Measurements from ENCODE around the gene TUBB4A.

TUBB4A gene

GRCh38 chr19:6531163-6531955 is 29.2 kb upstream of the TUBB4A start:
- TF ChIP-seq, protein P1, sequence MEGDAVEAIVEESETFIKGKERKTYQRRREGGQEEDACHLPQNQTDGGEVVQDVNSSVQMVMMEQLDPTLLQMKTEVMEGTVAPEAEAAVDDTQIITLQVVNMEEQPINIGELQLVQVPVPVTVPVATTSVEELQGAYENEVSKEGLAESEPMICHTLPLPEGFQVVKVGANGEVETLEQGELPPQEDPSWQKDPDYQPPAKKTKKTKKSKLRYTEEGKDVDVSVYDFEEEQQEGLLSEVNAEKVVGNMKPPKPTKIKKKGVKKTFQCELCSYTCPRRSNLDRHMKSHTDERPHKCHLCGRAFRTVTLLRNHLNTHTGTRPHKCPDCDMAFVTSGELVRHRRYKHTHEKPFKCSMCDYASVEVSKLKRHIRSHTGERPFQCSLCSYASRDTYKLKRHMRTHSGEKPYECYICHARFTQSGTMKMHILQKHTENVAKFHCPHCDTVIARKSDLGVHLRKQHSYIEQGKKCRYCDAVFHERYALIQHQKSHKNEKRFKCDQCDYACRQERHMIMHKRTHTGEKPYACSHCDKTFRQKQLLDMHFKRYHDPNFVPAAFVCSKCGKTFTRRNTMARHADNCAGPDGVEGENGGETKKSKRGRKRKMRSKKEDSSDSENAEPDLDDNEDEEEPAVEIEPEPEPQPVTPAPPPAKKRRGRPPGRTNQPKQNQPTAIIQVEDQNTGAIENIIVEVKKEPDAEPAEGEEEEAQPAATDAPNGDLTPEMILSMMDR (IDR thresholded peaks at IDR 0.05; ENCODE audit: insufficient read depth, low read depth, low read length, missing control alignments), result no peak
- DNase-seq (ENCODE audit: low read depth), result peak; percentile 29

GRCh38 chr19:6530386-6531162 is 28.5 kb upstream of the TUBB4A start, which contains the start of gene TNFSF9:
Gene TNFSF9, plus strand, starts transcription at chr19:6531026. Its CDS starts 11 bp downstream, at chr19:6531037.
- DNase-seq (ENCODE audit: low read depth), result peak; percentile 94
- TF ChIP-seq, protein P1 (IDR thresholded peaks at IDR 0.05; ENCODE audit: insufficient read depth, low read depth, low read length, missing control alignments), result no peak
- H3K4me3 ChIP-seq (ENCODE audit: low read depth, low read length), result peak within 1 kb of the TSS; percentile 98

More at GRCh38 chr19:6531163-6531955, 29.2 kb upstream of the TUBB4A start:
- peak overlapping the region; percentile 98 for H3K4me3 ChIP-seq (ENCODE audit: low read depth, low read length)

DNA sequence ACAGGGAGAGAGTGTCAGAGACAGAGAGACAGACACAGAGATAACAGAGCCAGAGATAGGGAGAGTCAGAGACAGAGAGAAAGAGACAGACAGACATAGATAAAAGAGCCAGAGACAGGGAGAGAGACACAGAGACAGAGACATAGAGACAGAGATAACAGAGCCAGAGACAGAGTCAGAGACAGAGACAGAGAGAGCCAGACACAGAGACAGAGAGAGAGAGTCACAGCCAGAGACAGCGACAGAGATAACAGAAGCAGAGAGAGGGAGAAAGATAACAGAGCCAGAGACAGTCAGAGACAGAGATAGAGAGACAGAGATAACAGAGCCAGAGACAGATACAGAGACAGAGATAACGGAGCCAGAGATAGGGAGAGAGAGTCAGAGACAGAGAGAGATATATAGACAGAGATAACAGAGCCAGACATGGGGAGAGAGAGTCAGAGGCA is 27.9 kb upstream of the TUBB4A start:
- H3K4me3 ChIP-seq (ENCODE audit: low read depth, low read length), result peak overlapping the region; percentile 98
- no peak for DNase-seq (ENCODE audit: low read depth)
- TF ChIP-seq, protein P1 (IDR thresholded peaks at IDR 0.05; ENCODE audit: insufficient read depth, low read depth, low read length, missing control alignments), result no peak

DNA sequence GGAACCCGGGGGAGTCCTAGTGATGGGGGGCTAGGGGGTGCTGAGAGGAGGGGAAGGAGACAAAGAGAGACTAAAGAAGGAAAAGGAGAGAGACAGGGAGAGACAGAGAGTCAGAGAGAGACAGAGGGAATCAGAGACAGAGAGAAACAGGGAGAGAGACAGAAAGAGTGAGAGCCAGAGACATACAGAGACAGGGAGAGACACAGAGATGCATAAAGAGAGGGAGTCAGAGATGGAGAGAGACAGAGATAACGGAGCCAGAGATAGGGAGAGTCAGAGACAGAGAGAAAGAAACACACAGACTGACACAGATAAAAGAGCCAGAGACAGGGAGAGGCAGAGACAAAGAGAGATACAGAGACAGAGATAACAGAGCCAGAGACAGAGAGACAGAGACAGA is 27.2 kb upstream of the TUBB4A start:
- H3K4me3 ChIP-seq (ENCODE audit: low read depth, low read length), result peak overlapping the region; percentile 98
- no peak for DNase-seq (ENCODE audit: low read depth)
- TF ChIP-seq, protein P1 (IDR thresholded peaks at IDR 0.05; ENCODE audit: insufficient read depth, low read depth, low read length, missing control alignments), result no peak

DNA sequence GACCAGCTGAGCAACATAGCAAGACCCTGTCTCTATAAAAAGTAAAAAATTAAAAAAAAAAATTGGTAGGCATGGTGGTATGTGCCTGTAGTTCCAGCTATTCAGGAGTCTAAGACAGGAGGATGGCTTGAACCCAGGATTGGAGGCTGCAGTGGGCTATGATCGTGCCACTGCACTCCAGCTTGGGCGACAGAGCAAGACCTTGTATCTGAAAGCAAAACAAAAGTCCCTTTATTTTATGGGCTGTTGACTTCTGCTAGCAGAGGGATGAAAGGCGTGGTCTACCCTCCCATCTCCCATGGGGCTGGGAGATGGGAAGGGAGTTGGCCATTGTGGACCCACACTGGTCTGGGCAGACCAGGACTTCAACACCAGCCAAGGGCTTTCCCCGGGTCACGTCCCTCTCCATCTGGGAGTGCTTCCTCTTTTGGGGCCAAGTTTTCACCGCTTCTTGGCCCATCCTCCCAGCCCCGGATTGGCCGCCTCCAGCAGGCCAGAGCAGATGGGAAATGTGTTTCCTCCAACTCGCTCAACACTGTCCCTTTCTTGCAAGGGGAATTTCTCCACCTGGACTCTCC is 26.5 kb upstream of the TUBB4A start:
- DNase-seq (ENCODE audit: low read depth), result peak; percentile 78
- TF ChIP-seq, protein P1 (IDR thresholded peaks at IDR 0.05; ENCODE audit: insufficient read depth, low read depth, low read length, missing control alignments), result no peak
- H3K4me3 ChIP-seq (ENCODE audit: low read depth, low read length), result peak overlapping the region; percentile 98

DNA sequence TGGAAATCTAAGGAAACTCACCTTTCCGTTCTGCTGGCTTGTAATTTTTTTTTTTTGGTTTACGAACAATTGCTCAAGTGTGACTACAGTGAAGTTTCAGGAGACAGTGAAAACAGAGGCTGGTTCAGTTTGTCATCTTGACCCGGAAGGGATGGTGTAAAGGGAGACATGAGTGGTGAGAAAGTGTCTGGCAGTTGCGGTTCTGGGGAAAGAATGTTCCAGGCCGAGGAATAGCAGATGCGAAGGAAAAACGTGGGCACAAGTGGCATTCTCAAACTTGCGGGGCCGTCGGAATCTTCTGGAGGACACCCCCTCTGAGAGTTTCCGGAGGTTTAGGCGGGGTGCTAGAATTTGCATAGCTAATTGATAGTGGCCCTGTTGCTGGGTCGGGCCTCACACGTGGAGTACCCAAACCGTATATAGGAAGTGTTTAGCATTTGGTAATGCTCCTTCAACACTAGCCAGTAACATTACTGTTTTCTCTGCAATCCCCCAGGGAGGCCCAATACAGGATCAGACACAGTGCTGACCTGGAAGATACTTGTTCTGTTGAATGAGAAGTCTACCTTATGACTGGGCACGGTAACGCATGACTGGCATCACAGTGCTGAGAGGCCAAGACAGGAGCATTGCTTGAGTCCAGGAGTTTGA is 25.9 kb upstream of the TUBB4A start:
- peak overlapping the region; percentile 98 for H3K4me3 ChIP-seq (ENCODE audit: low read depth, low read length)
- DNase-seq (ENCODE audit: low read depth), result peak; percentile 95

More for the DNA sequence above, 25.9 kb upstream of the TUBB4A start:
- TF ChIP-seq, protein P1 (IDR thresholded peaks at IDR 0.05; ENCODE audit: insufficient read depth, low read depth, low read length, missing control alignments), result no peak
